Stimulated activated CD4-positive, alpha-beta T cell treated with anti-CD3 and anti-CD28 coated beads, Interleukin-15, amount 100 ng/mL, for 1 hour (primary cell): Measurements from ENCODE around the gene COG2.

ENCODE experiments used
- DNase-seq, 2 donors: peaks; one replicate each; pipeline ENCODE4 v3.0.0-alpha.2; 2020; ENCODE audit warnings: low read depth in 1 of 2, low spot score in 1 of 2

COG2 gene

GRCh38 chr1:230700132-230700531 is 57.9 kb downstream of the COG2 start:
- DNase-seq = no peak

DNA sequence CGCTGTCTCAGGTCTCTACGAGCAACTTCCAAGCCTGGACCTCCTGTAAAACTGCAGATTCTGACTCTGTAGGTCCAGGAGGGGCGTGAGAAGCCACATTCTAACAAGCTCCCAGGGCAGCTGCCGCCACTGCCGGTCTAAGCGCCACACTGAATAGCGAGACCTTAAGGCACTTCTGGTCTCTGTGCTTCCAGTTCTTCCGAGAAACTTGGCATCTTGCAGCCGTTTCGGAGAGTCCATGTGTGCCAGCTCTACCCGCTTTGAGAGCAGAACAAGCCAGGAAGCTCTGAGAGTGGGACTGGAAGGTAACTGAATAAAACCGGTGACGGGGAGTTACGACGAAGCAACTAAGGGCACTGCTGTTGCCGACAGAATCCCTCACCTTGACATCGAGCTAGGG is 59.2 kb downstream of the COG2 start:
- DNase-seq = no peak

DNA sequence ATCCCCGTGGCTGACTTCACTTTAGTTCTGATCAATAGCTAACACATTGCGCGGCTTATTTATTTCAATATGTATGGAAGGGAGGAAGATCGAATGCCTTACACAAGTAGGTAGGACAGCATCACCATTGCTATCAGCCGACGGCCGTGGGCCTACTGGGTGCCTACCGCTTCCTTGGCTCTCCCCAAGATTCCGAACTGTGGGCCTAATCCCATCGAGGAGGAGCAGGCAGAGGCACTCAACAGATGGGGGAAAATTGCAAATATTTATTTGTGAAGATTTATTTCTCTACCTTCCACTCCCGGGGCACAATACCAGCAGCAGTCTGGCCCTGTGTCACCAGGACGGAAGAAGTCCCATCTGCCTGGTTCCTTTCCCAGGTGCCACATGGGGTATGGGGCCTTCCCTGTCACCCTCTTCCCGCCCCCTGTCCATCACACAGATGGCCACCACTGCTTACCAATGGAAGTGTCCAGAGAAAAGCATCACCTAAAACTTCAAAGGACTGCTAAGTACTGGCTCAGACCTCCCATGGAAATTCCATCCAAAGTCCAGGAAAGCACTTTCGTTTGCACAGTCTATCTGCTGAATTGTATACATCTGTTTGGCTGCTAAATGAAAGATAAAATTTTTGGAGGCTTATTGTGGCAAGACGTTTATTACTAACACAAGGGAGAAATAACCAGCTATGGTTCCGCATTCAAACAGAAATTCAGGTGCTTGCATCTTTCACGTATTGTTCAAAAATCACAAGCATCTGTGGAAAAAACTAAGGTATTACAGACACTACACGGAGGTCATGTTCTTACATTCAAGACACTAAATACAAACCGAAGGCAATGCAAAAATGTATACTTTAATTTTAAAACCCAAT is 59.9 kb downstream of the COG2 start:
- DNase-seq = no peak

GRCh38 chr1:230702934-230703678 is 60.8 kb downstream of the COG2 start:
- no peak for DNase-seq

- DNase-seq = no peak
Measured at GRCh38 chr1:230703679-230704385, 61.6 kb downstream of the COG2 start.

DNA sequence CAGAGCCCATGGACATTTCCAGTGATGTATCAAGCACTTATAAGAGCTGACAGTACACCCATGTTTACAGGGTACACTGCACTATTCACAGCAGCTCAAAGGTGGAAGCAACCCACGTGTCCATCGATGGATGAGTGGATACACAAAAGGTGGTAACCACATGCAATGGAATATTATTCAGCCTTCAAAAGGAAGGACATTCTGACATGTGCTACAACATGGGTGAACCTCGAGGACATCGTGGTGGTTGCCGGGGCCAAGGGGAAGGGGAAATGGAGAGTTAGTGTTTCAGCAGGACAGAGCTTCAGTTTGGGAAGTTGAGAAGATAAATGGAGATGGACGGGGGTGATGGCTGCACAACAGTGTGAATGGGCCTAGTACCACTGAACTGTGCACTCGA is 62.5 kb downstream of the COG2 start:
- no peak for DNase-seq

GRCh38 chr1:230705289-230706019 is 63.2 kb downstream of the COG2 start:
- DNase-seq = no peak

GRCh38 chr1:230706020-230706699 is 63.9 kb downstream of the COG2 start:
- DNase-seq = no peak

DNA sequence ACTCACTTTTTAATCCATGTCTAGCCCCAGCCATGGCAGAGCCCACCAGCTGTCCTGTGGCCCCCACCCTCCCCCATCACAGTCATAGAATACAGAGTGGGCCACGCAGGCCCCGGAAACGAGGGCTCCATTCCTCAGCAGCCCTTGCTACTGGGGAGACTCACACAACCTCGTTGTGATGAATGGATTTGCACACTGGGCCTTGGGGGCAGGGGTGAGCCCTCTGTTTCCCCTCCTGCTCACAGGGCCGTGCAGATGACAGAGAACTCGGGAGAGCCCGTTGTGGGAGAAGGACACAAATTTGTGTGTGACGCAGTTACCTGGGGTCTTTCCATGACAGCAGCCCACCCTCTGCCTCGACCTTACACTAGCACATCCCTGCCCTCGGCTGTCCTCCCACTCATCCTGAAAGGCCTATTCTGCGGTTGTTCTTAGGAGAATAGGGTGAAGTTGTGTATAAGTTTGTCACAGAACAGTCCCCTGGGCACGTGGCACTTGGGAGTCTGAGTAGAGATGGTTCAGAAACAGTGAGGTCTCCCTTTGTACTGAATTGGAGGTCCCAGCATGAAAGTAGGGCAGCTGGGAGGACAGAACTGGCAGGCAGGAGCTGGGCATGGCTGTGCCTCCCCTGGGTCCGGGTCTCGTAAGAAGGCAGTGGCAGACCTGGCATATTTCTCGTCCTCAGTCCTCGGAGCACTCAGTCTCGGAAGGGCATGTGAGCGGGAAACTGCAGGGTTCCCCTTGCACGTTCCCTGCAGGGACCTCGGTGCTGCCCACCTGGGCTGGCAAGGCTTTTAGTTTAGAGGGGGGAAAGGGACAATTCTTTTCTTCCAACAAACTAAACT is 64.8 kb downstream of the COG2 start:
- DNase-seq = no peak

GRCh38 chr1:230707732-230708630 is 65.7 kb downstream of the COG2 start:
- DNase-seq = no peak

GRCh38 chr1:230708631-230709580 is 66.6 kb downstream of the COG2 start:
- no peak for DNase-seq

GRCh38 chr1:230709619-230710542 is 67.6 kb downstream of the COG2 start:
- DNase-seq = no peak

DNA sequence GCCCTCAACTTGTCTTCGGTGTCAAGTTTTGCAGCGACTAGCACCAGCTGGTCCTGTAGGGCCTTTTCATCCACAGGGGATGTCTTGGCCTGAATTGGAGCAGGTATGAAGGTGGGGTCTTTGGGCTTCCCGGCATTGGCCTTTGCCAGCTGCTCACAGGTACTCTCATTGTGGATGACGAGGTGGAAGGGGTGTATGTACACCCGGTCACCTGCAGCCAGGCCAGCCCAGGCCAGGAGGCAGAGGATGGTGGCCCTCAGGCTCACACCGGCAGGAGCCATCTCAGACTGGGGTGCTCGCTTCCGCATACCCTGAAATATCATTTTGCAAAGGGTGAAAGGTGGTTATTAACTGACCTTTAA is 68.2 kb downstream of the COG2 start:
- no peak for DNase-seq

DNA sequence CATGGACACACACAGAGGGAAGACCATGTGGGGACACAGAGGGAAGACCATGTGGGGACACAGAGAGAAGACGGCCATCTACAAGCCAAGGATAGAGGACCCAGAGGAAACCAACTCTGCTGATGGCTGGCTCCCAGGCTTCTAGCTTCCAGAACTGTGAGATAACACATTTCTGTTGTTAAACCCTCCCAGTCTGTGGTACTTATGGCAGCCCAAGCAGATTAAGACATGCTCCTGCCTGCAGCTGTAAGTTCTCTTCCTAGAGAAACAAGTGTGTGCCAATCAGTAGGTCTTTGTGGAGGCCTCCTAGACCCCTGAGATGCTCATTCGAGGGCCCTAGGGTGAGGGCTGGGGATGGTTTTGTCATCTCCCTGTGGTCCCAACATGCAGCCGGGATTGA is 69.0 kb downstream of the COG2 start:
- no peak for DNase-seq

DNA sequence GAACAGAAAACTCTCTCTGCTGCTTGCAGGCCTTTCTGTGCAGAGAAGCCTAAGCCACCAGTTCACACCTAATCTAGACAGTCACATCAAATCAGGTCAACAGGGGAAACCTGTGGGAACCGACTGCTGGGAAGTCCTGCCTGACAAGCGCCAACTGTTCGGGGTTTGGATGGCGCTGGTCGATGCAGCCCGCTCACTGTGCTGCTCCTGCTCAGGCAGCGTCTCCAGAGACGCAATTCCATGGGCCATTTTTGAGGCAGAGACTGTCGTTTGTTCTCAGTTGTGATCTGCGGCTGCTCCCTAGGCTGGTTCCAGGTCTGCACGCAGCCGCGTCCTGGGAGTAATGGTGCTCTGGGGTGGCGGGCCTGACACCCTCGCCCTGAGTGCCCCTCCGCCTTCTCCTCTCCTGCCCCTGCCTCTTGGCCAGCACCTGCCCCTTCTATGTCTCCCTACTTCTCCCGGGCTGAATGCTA is 70.2 kb downstream of the COG2 start:
- no peak for DNase-seq

DNA sequence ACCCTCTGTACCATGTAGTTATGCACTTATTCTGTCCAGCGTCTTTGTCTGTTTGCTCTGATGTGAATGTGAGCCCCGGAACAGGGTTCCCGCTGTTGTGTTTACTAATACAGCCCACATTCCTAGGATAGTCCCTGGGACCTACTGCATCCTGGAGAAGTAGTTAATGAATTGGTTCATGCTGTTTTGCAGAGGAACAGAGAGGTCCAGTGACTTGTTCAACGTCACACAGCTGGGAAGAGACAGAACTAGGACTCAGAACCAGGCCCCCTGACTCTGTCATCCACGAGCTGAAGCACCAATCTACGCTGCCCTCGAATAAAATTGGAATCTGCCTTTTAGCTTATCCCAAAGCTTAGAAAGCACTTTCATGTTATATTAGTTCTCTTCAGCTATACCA is 70.9 kb downstream of the COG2 start:
- DNase-seq = no peak
